Activated CD8-positive, alpha-beta memory T cell treated with anti-CD3 and anti-CD28 coated beads for 36 hours (primary cell): ENCODE results near the gene VEPH1. TPM values are rescaled to one million over a fixed set of nuclear protein-coding genes. Genes with fewer than 3 reads are reported as not detected.

ENCODE experiments used
- CTCF ChIA-PET: fragments of 350-600 bp; sonication (Branson Sonifier 250); formaldehyde crosslinking; loops from one replicate; lab custom pipeline; 2021; ENCODE audit warnings: antibody characterized with exemption; lab: Charles Lee
- POLR2A ChIA-PET: fragments of 350-600 bp; sonication (Branson Sonifier 250); formaldehyde crosslinking; loops from one replicate; lab custom pipeline; 2021; ENCODE audit warnings: antibody characterized with exemption; lab: Charles Lee
- total RNA-seq, 2 experiments: library from RNA; stranded (reverse); gene quantifications; one replicate each; pipeline ENCODE4 v1.2.3, GENCODE V29; 2021

The VEPH1 gene
- total RNA-seq, 2 experiments from 2014 or later: not detected

DNA sequence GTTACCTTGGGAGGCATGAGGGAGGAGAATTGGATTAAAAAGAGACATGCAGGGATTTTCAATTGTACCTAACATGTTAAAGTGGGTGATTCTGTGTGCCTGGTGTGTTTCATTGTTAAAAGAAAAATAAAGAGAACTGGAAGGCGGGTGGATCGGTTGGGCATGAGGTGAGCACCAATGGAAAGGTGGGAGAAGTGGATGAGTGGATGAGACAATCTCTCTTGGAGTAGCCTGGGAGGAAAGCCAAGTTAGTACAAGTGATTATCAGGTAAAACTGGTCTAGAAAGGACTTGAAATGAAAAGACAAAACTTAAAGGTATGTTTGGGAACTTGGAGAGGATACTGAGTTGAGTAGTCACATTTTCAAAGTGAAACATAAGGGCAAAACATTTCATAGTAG, 12.1 kb downstream of the VEPH1 start:
- ChIA-PET CTCF (no interaction called here), POLR2A (no interaction called here)

DNA sequence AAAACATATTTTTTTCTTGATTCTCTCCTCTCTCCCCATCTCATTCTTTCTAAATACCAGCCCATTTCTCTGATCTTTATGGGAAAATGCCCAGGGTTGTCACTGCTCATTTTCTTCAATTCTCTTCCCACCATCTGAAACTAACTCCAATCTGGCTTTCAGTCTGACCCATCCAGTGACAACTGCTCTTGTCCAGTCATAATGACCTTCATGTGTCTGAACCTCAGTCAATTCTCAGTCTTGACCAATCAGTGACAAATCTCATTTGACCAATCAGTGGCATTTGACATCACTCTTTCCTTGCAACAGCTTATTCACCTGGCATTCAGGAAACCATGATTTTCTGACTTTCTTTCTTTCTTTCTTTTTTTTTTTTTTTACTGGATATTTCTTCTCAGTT, 15.1 kb downstream of the VEPH1 start:
- POLR2A ChIA-PET: no interaction called here
- CTCF ChIA-PET: interaction anchor here (0.6 kb wide), 1 partner anchor 95 kb away, joined by 3 read pairs; no protein-coding TSS in a partner anchor

DNA sequence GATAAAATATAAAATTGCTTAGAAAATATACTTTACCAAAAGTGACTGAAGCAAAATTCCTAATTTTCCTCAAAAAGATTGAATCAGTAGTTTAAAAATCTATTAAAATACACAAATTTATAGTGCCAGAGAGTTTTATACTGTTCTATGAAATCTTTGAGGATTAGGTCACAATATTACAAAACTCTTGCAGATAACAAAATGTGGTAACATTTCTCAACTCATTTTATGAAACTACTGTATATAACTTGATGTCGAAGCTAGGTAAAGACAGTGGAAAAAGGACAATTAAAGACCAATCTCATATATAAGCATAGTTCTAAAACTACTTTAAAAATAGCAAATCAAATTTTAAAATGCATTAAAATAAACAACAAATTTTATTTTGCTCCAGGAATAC, 15.9 kb downstream of the VEPH1 start:
- ChIA-PET POLR2A (no interaction called here), CTCF (no interaction called here)

DNA sequence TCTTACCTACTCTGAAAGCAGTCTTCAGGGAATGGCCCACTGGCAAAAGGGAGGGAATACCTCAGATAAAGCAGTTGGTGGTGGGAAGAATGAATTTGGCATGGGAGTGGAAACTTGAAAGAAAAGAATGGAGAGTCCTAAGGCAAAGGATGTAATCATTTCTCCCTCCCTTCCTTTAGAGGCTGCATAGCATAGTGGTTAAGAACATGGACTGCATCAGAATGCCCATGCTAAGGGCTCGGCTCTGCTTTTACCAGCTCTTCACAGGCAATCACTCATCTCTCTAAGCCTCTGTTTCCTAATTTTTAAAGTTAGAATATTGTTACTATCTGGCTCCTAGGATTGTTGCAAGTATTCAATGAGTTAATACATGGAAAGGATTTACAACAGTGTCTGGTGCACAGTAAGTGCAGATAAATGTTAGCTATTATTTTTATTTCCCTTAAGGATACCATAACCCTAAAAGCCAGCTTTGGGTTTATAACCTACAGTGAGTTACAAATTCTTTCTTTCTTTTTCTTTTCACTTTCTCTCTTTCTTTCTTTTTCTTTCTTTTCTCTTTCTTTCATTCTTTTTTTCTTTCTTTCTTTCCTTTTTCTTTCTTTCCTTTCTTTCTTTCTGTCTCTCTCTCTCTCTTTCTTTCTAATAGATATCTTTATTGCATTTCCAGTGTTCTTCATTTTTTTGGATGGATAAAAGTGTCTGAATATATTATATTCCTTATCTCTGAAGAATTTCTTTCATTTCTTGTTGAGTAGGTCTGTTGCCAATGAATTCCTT, 23.6 kb downstream of the VEPH1 start:
- CTCF ChIA-PET: no interaction called here
- POLR2A ChIA-PET: no interaction called here

DNA sequence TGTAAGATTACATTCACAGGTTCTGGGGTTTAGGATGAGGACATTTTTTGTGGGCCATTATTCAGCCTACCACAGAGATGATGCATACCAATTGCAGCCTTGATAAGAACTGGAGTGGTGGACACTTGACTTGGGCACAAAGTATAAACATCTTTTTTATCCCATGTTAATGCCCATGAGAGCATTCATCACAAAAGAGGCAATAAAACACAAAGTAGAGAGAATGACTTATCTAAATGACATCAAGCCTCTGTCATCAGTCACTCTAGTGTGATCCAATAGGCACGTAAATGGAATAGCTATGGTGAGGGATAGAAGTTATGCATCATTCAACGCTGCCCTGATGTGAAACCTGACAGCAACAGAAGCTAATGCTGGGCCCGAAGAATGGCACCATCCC, 25.8 kb downstream of the VEPH1 start:
- ChIA-PET POLR2A (interaction anchor here (0.5 kb wide), 1 partner anchor 27 kb away, joined by 3 read pairs; no protein-coding TSS in a partner anchor), CTCF (no interaction called here)

DNA sequence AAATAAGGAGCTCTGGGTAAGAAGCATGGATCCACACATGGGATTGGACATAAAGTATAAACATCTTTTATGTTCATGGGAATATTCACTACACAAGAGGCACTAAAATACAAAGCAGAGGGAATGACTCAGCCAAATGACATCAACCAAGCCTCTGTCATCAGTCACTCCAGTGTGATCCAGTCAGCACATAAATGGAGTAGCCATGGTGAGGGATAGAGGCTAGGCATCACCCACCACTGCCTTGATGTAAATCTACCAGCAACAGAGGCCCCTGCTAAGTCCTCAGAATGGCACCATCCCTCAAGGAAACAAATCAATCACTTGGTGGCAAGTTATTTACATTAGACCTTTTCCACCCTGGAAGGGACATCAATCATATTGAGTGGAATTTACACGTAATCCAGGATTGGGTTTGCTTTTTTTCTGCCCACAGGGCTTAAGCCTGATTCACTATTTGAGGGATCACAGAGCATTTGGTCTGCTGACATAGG, 27.2 kb downstream of the VEPH1 start:
- CTCF ChIA-PET: no interaction called here

DNA sequence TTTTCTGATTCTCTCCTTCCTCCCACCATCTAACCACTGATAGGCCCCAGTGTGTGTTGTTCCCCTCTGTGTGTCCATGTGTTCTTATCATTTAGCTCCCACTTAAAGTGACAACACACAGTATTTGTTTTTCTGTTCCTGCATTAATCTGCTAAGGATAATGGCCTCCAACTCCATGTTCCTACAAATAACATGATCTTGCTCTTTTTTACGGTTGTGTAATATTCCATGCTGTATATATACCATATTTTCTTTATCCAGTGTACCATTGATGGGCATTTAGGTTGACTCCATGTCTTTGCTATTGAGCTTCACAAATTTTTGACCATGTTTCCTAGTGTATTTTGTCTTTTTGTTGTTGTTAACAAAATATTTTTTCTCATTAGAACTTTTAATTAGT, 30.6 kb downstream of the VEPH1 start:
- ChIA-PET CTCF (no interaction called here), POLR2A (no interaction called here)

More for the DNA sequence above, 27.2 kb downstream of the VEPH1 start:
- POLR2A ChIA-PET: no interaction called here

DNA sequence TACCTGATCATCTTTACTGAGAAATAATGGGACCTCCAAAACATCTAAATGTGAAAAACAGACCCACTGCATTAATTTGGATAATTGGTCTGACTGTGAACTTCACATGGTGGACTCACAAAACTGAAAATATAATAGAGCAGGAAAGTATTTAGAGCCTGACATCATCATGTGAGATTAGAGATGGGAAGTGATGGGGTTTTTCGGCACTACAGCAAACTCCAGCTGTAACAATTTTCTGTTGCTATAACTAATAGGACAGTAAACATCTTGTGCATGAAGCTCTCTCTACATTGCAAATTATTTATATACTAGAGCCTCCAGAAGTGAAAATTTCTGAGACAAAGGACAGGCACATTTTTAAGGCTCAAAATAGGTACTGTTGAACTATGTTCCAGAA, 32.2 kb downstream of the VEPH1 start:
- POLR2A ChIA-PET: no interaction called here
- CTCF ChIA-PET: no interaction called here

DNA sequence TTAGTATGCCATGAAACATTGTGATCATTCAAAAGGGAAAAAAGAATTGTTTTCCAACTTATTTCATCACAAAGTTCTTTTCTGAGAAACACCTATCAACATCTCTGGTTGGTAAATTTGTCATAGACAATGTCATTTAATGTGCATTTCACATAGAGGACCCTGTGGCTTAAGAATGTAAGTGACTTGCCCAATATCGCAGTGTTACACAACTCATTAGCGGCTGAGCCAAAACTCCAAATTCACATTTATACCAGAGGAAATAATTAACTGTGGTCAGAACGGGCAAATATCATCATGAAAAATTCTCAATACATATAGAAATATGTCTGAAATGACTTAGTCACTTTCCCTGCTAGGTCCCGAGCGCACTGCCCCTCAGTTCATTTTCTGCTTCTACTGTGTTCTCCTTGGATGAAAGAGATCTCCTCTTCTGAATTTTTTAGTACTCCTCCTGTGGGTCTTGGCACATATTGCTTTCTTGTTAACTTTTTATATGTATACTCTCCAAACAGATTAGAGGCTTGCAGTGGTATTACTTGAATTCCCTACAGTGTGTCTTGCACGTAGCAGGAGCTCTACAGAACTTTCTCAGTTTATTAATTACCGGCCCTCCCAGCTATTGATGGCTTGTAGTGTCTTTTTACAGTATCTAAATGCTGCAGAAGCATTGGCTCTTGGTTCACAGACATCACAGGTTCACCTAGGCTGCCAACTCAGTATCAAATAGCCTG, 33.5 kb downstream of the VEPH1 start:
- ChIA-PET CTCF (no interaction called here), POLR2A (no interaction called here)

DNA sequence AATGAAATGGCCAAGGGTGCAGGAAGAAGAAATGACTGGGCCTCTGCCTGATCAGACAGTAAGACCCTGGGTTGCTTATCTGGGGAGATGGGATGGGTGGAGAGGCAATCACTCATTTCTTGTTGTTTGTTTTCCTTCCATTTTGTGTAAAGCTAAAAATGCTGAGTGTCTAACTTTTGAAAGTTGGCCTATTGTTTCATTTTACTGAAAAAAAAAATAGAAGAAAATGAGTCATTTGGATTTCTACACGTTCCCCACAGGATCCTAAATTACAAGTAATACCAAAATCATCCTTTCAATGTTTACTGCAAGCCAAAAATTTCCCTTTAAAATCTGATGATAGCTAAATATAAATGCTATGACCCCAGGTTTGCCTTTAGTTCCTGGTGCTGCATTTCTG, 36.0 kb downstream of the VEPH1 start:
- CTCF ChIA-PET: no interaction called here

DNA sequence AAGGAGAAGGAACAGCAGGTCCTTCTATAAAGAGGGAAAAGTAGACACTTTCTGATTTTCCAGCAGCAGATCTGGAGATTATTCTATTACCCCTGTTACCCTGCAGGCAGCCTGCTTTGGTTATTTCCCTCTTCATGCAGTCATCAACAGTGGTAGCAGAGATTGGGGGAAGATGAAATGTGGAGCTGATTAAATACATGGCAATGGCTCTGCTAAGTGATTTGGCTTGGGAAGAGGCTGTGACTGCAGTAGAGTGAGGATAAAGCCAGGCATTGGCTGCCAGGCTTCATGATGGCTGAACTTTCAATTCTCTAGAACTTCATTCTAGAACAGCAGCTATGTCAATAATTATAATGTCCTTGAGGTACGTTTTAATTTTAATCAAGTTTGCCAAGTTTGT, 37.5 kb downstream of the VEPH1 start:
- POLR2A ChIA-PET: no interaction called here

More for the DNA sequence above, 36.0 kb downstream of the VEPH1 start:
- POLR2A ChIA-PET: no interaction called here

DNA sequence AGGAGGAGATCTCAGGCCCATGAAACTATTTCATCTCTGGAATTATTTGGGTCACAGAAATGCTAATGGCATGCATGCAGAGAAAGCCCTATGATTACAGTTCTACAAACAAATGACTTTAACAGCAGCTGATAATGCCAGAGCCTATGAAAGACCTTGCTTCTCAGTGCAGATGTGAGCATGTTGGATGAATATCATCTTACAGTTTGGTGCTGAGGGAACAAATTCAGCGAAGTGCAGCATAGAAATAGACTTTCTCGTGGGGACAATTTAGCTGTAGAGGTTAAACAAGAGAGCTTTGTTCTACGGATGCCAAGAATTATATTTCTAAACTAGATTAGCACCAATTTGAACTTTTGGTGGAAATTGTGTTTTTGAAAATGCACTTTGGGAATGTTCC, 38.9 kb downstream of the VEPH1 start:
- ChIA-PET CTCF (no interaction called here), POLR2A (no interaction called here)

More for the DNA sequence above, 37.5 kb downstream of the VEPH1 start:
- CTCF ChIA-PET: no interaction called here

DNA sequence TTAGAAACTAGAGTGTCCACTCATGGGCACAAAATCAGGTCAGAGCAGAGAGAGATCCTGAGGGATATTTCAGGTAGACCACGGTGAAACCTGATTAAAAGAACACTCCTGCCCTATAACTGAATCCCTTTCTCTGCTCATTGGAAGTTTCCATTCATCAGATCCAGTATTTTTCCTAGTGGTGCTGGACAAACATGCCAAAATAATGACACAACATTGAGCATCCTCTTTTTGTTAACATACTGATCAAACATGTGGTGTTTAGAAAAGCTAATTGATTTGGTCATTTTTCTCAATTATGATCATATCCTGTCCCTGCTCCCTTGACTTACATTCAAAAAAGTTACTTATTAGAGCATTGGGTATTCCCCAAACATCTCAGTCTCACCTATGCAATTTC, 39.4 kb downstream of the VEPH1 start:
- CTCF ChIA-PET: no interaction called here

DNA sequence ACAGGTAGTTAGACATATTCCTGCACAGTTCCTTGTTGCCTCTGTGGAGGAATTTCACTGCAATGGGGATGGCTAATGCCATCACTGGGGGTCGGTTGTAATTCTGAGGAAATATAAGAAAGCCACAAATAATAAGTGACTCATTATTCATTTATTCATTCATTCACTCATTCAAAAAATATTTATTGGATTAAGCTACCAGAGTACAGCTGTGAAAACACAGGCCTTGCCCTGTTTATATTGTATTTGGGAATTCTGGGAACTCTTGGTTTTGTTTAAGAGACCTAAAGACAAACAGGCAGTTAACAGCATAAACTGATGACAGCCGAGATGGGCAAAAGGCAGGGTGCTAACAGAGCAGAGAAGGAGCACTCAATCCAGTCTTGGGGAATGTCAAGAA, 43.0 kb downstream of the VEPH1 start:
- CTCF ChIA-PET: no interaction called here

More for the DNA sequence above, 39.4 kb downstream of the VEPH1 start:
- POLR2A ChIA-PET: no interaction called here

DNA sequence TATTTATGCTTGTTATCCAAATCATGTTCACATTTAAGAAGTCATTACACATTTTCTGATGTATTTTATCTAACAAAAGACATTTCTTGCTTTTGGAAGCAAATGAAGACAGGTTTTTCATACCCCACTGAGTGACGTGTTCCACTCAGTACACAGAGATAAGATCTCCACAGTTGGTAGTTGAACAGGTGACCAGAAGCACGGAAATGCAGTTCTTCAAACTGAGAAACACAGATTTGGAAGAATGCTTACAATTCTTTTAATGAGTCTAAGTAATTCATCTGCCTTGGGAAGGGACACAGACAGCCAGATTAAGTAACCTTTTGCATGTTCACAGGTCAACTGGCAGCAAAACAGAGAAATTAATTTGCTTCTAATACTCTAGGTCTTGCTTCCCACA, 43.5 kb downstream of the VEPH1 start:
- POLR2A ChIA-PET: no interaction called here
- CTCF ChIA-PET: no interaction called here

More for the DNA sequence above, 43.0 kb downstream of the VEPH1 start:
- POLR2A ChIA-PET: no interaction called here

DNA sequence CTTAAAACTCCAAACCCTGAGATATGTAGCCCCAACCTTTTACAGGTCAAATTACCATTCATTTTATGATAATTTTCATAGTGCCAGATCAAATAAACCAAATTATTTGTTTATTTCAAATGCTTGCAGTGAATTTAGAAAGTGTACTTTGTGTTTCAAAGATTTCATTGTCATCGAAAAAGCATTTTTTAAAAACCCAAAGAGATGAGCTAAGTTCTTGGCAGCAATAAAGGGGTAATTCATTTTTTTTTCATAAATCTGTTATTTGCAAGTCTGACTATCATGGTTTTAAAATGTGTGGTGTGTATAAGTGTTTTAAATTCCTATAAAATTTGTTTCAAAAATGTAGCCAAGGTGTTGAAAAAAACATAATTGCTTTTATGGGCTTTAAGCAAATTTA, 49.4 kb downstream of the VEPH1 start:
- POLR2A ChIA-PET: no interaction called here
- CTCF ChIA-PET: no interaction called here

DNA sequence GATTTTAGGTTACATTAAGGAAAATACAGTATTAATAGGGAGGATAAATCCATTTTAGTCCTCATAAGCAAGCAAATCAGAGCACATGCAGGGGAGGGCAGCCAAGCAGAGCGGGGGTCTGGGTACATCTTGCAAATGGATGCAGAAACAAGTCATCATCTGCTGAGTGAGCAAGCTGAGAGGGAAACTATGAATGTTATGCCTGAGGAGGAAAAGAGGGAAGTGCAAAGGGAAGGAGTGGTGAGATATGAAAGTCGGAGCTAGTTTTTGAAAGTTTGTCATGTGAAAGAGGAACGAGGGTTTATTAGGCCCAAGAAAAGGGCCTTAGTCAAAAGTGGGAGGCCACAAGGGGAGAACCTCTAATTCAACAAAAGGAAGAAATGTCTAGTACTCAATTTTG, 51.1 kb downstream of the VEPH1 start:
- POLR2A ChIA-PET: no interaction called here
- CTCF ChIA-PET: no interaction called here

DNA sequence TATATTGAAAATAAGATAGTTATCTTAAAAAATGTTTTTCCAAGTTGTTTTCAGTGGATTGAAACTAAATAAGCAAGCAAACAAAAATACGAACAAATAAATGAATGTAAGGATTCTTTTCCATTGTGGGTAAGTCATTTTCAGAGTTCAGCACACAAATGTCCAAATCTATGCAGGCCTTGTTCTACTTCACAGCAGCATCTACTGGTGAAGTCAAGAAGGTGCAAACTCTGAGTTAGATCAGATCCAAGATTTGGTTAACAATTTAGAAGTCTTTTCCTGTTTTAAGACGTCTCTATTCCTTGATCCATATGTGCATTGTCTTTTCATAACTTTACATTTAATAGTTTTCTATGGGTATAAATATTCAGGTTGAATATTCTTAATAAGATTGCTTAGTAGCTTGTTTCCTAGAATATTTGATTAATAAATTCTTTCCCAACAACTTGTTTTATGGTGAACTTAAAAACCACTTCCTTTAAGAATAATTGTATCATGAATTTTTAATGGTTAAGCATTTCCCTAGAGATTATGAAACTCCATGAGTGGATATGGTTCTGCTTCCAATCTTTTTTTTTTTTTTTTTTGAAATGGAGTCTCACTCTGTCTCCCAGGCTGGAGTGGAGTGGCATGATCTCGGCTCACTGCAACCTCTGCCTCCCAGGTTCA, 56.1 kb downstream of the VEPH1 start:
- ChIA-PET POLR2A (no interaction called here), CTCF (interaction anchor here (0.7 kb wide), 2 partner anchors 12 to 26 kb away, joined by 3 read pairs; no protein-coding TSS in a partner anchor)

DNA sequence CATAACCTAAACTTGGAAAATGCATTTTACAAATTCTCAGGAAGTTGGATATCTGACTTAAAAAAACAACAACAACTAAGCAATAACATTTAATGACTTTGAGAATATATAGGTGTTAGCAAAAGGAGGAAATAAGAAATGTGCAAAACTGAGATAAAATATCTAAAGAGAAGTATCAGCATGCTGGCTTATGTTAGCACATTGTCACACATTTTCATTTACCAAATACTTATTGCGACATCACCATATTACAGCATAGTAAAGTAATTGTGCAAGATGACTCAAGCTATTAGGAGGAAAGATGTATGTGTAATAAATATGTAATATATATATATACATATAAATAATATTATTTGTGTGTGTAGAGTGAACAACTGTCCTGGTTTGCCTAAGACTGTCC, 57.4 kb downstream of the VEPH1 start:
- POLR2A ChIA-PET: no interaction called here
- CTCF ChIA-PET: interaction anchor here (0.7 kb wide), 1 partner anchor 29 kb away, joined by 3 read pairs; no protein-coding TSS in a partner anchor

DNA sequence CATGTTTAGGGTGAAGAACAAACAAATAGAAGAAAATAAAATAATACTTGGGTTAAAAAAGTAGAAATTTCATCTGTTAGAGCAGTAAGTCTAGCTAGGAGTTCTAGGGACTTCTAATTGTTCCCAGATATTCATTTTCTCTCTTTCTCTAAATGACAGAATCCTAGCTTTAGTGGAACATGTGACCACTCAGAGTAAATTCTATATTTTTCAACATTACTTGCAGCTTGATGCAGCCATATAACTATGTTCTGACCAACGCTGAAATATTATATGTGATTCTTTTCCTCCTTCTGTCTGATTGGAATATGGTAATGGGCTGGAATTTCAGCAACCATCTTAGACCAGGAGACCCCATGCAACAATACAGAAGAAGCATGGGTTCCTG, 58.4 kb downstream of the VEPH1 start:
- CTCF ChIA-PET: no interaction called here
- POLR2A ChIA-PET: no interaction called here
